SU-DHL-6 (cell line): ENCODE results near the gene PLXND1.
"Not testable (repeated sequence)": the region's sequence is repeated elsewhere in the genome, so short reads cannot be mapped to it uniquely, and the experiment has no call there.

Experiments used
- H2AFZ ChIP-seq: fragments of 200-600 bp; sonication (generic); 2 replicates; pipeline ENCODE4 v1.6.1; 2014; ENCODE audit warnings: low read depth, mild to moderate bottlenecking, moderate library complexity, mixed read lengths, antibody characterized with exemption, low read length; ENCODE audit not compliant: severe bottlenecking
- H3F3A ChIP-seq: fragments of 200-600 bp; shearing (Covaris generic); 2 replicates; pipeline ENCODE4 v1.6.0; 2016; ENCODE audit warnings: antibody characterized with exemption, mild to moderate bottlenecking; ENCODE audit not compliant: insufficient read depth
- H3K27ac ChIP-seq: fragments of 200-600 bp; sonication (generic); 2 replicates; pipeline ENCODE4 v1.5.1; 2016; ENCODE audit warnings: low read depth, mild to moderate bottlenecking, low read length, moderate library complexity, mixed read lengths
- H3K27me3 ChIP-seq: fragments of 200-600 bp; sonication (generic), shearing (Covaris generic); 2 replicates; pipeline ENCODE4 v1.6.0; 2014; ENCODE audit warnings: mild to moderate bottlenecking, low read length
- H3K36me3 ChIP-seq: fragments of 200-600 bp; sonication (generic); 2 replicates; pipeline ENCODE4 v1.6.1; 2014; ENCODE audit warnings: mild to moderate bottlenecking, low read length, mixed read lengths
- H3K4me2 ChIP-seq: fragments of 300-600, 200-600 bp; shearing (Covaris generic), sonication (generic); 2 replicates; pipeline ENCODE4 v1.6.0; 2014; ENCODE audit warnings: low read length, low read depth, mild to moderate bottlenecking; ENCODE audit not compliant: poor library complexity, severe bottlenecking
- H3K4me3 ChIP-seq: fragments of 200-600 bp; sonication (generic); 2 replicates; pipeline ENCODE4 v1.5.1; 2014; ENCODE audit warnings: antibody characterized with exemption, low read length, mild to moderate bottlenecking, mixed read lengths; ENCODE audit not compliant: insufficient read depth, poor library complexity, severe bottlenecking
- H3K79me2 ChIP-seq: fragments of 200-600 bp; sonication (generic); 2 replicates; pipeline ENCODE4 v1.6.1; 2014; ENCODE audit warnings: mild to moderate bottlenecking, low read length, moderate library complexity; ENCODE audit not compliant: insufficient read depth
- H3K9ac ChIP-seq: fragments of 200-600 bp; sonication (generic); 2 replicates; pipeline ENCODE4 v1.7.0; 2014; ENCODE audit warnings: mild to moderate bottlenecking, low read length
- H3K9me2 ChIP-seq: fragments of 200-600 bp; sonication (generic); replicated peaks from 2 replicates; pipeline ENCODE4 v1.6.1; 2014; ENCODE audit warnings: low read length; ENCODE audit not compliant: insufficient read depth
- H3K9me3 ChIP-seq: fragments of 200-600 bp; sonication (generic); 2 replicates; pipeline ENCODE4 v1.6.1; 2014; ENCODE audit warnings: low read length, mixed read lengths; ENCODE audit not compliant: insufficient read depth
- H4K20me1 ChIP-seq: fragments of 200-600 bp; sonication (generic); 2 replicates; pipeline ENCODE4 v1.6.1; 2014; ENCODE audit warnings: low read depth, mild to moderate bottlenecking, antibody characterized with exemption, low read length, moderate library complexity, mixed read lengths
- CTCF ChIP-seq: fragments of 200-600 bp; sonication (generic); IDR thresholded peaks from one replicate; pipeline ENCODE4 v1.5.1; 2017; ENCODE audit warnings: antibody characterized with exemption, mild to moderate bottlenecking, low read length, moderate library complexity; ENCODE audit not compliant: insufficient read depth, poor library complexity, severe bottlenecking
- EZH2phosphoT487 ChIP-seq: fragments of 200-600 bp; sonication (generic), shearing (Covaris generic); conservative IDR thresholded peaks from 2 replicates; pipeline ENCODE4 v1.6.1; 2018; ENCODE audit warnings: mild to moderate bottlenecking, antibody characterized with exemption, low read length, moderate library complexity, mixed read lengths

Gene PLXND1

GRCh38 chr3:129612534-129613366 lies 6.3 kb upstream of the PLXND1 start:
- Histone ChIP-seq H3K27ac (no peak overlapping the region), H2AFZ (no peak overlapping the region), H3K79me2 (no peaks in the 10 kb centered on the region), H3K9me3 (no peaks in the 10 kb centered on the region), H3K4me2 (no peak overlapping the region), H3K27me3 (no peaks in the 10 kb centered on the region), H3K9ac (no peak overlapping the region), H3K36me3 (no peaks in the 10 kb centered on the region), H4K20me1 (no peaks in the 10 kb centered on the region), H3F3A (no peaks in the 10 kb centered on the region), H3K9me2 (no peaks in the 10 kb centered on the region), H3K4me3 (no peak overlapping the region)
- TF ChIP-seq EZH2phosphoT487 (no peak), CTCF (no peak)

- H2AFZ ChIP-seq: no peak overlapping the region
These were observed 5.5 kb upstream of the PLXND1 start for GRCh38 chr3:129611812-129612533.

GRCh38 chr3:129611446-129611800 lies 4.9 kb upstream of the PLXND1 start:
- Histone ChIP-seq H3K79me2 (no peaks in the 10 kb centered on the region), H3K9me2 (no peaks in the 10 kb centered on the region), H3K4me2 (no peak overlapping the region), H3K36me3 (no peaks in the 10 kb centered on the region), H3K9ac (no peak overlapping the region), H4K20me1 (no peaks in the 10 kb centered on the region), H3K27ac (no peak overlapping the region), H3F3A (no peaks in the 10 kb centered on the region), H2AFZ (no peak overlapping the region), H3K27me3 (no peaks in the 10 kb centered on the region), H3K4me3 (no peak overlapping the region), H3K9me3 (no peaks in the 10 kb centered on the region)
- TF ChIP-seq CTCF: no peak
- TF ChIP-seq EZH2phosphoT487: no peak

More at GRCh38 chr3:129611812-129612533, 5.5 kb upstream of the PLXND1 start:
- Histone ChIP-seq H3K9me3 (no peaks in the 10 kb centered on the region), H4K20me1 (no peaks in the 10 kb centered on the region), H3K79me2 (no peaks in the 10 kb centered on the region), H3K9me2 (no peaks in the 10 kb centered on the region), H3K27ac (no peak overlapping the region), H3F3A (no peaks in the 10 kb centered on the region), H3K9ac (no peak overlapping the region), H3K36me3 (no peaks in the 10 kb centered on the region), H3K27me3 (no peaks in the 10 kb centered on the region), H3K4me2 (no peak overlapping the region), H3K4me3 (no peak overlapping the region)
- no peak for TF ChIP-seq EZH2phosphoT487
- no peak for TF ChIP-seq CTCF

- not testable (repeated sequence) for H3K9me2 ChIP-seq, H3K36me3 ChIP-seq, H3K9ac ChIP-seq, H3K27me3 ChIP-seq, H3K79me2 ChIP-seq, H3K27ac ChIP-seq, H4K20me1 ChIP-seq, H3F3A ChIP-seq, H2AFZ ChIP-seq, H3K4me3 ChIP-seq, H3K9me3 ChIP-seq, H3K4me2 ChIP-seq
These were observed 4.4 kb upstream of the PLXND1 start for GRCh38 chr3:129610794-129611445.
